Coronary artery (tissue), 2 donors: ENCODE measurements around the gene ZNF398.

ENCODE experiments used
- DNase-seq: peaks from one replicate; pipeline ENCODE4 v3.0.0-alpha.2; 2017; ENCODE audit warnings: low spot score
- H3K27ac ChIP-seq, 2 donors: fragments of 200-600 bp; sonication (generic); one replicate each; pipeline ENCODE4 v1.5.1; 2016 to 2019
- H3K4me3 ChIP-seq: fragments of 200-600 bp; sonication (generic); 2 replicates; pipeline ENCODE4 v1.5.1; 2016; ENCODE audit warnings: mild to moderate bottlenecking, moderate library complexity
- CTCF ChIP-seq: fragments of 200-600 bp; sonication (generic); IDR thresholded peaks from one replicate; pipeline ENCODE4 v1.5.1; 2019; ENCODE audit warnings: antibody characterized with exemption

ZNF398 gene

GRCh38 chr7:149104749-149105148, 42.5 kb upstream of the ZNF398 start:
- TF ChIP-seq CTCF, result no peak
- Histone ChIP-seq H3K27ac (no peak overlapping the region), H3K4me3 (no peak overlapping the region)
- DNase-seq, result no peak

GRCh38 chr7:149109969-149110368, 37.3 kb upstream of the ZNF398 start:
- TF ChIP-seq CTCF, result no peak
- H3K27ac ChIP-seq, result no peak overlapping the region
- H3K4me3 ChIP-seq, result no peak overlapping the region

GRCh38 chr7:149125189-149125862, 21.9 kb upstream of the ZNF398 start:
- peak overlapping the region; percentile 97 for H3K4me3 ChIP-seq
- peak overlapping the region; percentile 95 to 99 for H3K27ac ChIP-seq
- no peak for DNase-seq
- TF ChIP-seq CTCF, result no peak

More at GRCh38 chr7:149109969-149110368, 37.3 kb upstream of the ZNF398 start:
- DNase-seq, result no peak

GRCh38 chr7:149125863-149126661, 21.2 kb upstream of the ZNF398 start, which contains the start of gene ZNF425:
ZNF425 (minus strand) TSS chr7:149126324; CDS start chr7:149126213, 111 bp downstream.
- TF ChIP-seq CTCF, result peak; percentile 97
- peak; percentile 94 for DNase-seq
- Histone ChIP-seq H3K4me3 (peak within 1 kb of the TSS; percentile 97), H3K27ac (peak within 1 kb of the TSS; percentile 95 to 99)

GRCh38 chr7:149126662-149127266, 20.5 kb upstream of the ZNF398 start:
- Histone ChIP-seq H3K4me3 (peak overlapping the region; percentile 97), H3K27ac (peak overlapping the region; percentile 95 to 99)
- peak; percentile 82 for DNase-seq
- no peak for TF ChIP-seq CTCF

GRCh38 chr7:149130572-149131198, 16.6 kb upstream of the ZNF398 start:
- Histone ChIP-seq H3K4me3 (no peak overlapping the region), H3K27ac (no peak overlapping the region)
- no peak for TF ChIP-seq CTCF
- no peak for DNase-seq
